ENCODE data around the gene QKI.

GRCh38 chr6:163522033-163522432, 107.5 kb downstream of the QKI start:
- TF ChIP-seq EZH2phosphoT487 (IDR thresholded peaks at IDR 0.05; ENCODE audit: low read length) (no peak), EZH2 (optimal IDR thresholded peaks at IDR 0.05; ENCODE audit: low read depth, low read length) (no peak)

Data from MM.1S (cell line).